Fibroblast of lung (primary cell): ENCODE results near the gene USP12.

ENCODE experiments used
- CTCF ChIP-seq, 2 donors: IDR thresholded peaks in 1 of 2; conservative IDR thresholded peaks in 1 of 2; 1 replicate in 1 of 2; 2 replicates in 1 of 2; pipeline ENCODE4 v1.5.1; 2011 to 2012; ENCODE audit warnings: low read length in 2 of 2, control low read depth in 1 of 2, inconsistent platforms in 1 of 2, low read depth in 1 of 2, mild to moderate bottlenecking in 1 of 2
- EZH2 ChIP-seq: IDR thresholded peaks from 2 replicates; pipeline ENCODE4 v1.5.1; 2012; ENCODE audit warnings: low read length, control low read depth, mild to moderate bottlenecking; ENCODE audit errors: missing control alignments

DNA sequence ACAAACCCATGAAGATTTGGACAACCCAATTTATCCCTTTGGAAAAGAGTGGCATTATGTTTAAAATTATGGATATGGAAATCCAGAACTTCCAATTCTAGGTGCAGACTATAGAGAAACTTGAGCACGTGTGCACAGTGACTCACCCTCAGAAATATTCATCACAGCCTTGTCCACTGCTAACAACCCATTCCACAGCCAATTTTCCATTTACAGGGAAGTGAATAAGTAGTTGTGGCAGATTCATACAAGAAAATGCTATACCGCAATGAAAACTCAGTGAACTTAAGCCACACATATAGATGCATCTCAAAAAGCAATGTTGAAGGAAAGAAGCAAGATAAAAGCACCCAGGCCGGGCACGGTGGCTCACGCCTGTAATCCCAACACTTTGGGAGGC, 133.3 kb downstream of the USP12 start:
- TF ChIP-seq CTCF (conservative IDR thresholded peaks at IDR 0.05 in 1 of 2, IDR thresholded peaks at IDR 0.05 in 1 of 2; ENCODE audit: low read depth in 1 of 2, low read length in 2 of 2): no peak
- no peak for TF ChIP-seq EZH2
